ENCODE results near the gene MACROD1.
"Not testable (repeated sequence)": the region's sequence is repeated elsewhere in the genome, so short reads cannot be mapped to it uniquely, and the experiment has no call there.

DNA sequence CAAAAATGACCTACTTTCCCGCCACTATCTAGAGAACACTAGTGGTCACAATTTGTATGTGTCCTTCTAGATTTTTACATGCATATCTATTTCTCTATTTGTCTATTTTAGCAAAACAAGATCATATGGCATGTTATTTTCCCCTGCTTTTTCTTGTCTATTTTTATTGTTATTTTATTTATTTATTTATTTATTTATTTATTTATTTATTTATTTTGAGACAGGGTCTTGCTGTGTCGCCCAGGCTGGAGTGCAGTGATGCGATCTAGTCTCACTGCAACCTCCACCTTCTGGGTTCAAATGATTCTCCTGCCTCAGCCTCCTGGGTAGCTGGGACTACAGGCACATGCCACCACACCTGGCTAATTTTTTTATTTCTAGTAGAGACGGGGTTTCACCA is 202.0 kb downstream of the MACROD1 start:
- TF ChIP-seq, protein P1, sequence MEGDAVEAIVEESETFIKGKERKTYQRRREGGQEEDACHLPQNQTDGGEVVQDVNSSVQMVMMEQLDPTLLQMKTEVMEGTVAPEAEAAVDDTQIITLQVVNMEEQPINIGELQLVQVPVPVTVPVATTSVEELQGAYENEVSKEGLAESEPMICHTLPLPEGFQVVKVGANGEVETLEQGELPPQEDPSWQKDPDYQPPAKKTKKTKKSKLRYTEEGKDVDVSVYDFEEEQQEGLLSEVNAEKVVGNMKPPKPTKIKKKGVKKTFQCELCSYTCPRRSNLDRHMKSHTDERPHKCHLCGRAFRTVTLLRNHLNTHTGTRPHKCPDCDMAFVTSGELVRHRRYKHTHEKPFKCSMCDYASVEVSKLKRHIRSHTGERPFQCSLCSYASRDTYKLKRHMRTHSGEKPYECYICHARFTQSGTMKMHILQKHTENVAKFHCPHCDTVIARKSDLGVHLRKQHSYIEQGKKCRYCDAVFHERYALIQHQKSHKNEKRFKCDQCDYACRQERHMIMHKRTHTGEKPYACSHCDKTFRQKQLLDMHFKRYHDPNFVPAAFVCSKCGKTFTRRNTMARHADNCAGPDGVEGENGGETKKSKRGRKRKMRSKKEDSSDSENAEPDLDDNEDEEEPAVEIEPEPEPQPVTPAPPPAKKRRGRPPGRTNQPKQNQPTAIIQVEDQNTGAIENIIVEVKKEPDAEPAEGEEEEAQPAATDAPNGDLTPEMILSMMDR (optimal IDR thresholded peaks at IDR 0.05 in 1 of 3, IDR thresholded peaks at IDR 0.05 in 1 of 3, conservative IDR thresholded peaks at IDR 0.05 in 1 of 3; ENCODE audit: extremely low read depth in 1 of 3, insufficient read depth in 2 of 3, low read length in 3 of 3): not testable (repeated sequence)
- TF ChIP-seq EZH2 (IDR thresholded peaks at IDR 0.05; ENCODE audit: low read length): not testable (repeated sequence)

Data from keratinocyte (primary cell).